NCI-H1694 treated with DMSO at 0.1 percent for 48 hours (cell line): Measurements from ENCODE around the gene PPP1R14B.
A peak's percentile ranks its signal among the peaks of the same experiment; 100 is the strongest.

Experiments used
- DNase-seq: peaks from one replicate; lab custom pipeline; 2025; lab: John Stamatoyannopoulos, UW

Gene PPP1R14B

DNA sequence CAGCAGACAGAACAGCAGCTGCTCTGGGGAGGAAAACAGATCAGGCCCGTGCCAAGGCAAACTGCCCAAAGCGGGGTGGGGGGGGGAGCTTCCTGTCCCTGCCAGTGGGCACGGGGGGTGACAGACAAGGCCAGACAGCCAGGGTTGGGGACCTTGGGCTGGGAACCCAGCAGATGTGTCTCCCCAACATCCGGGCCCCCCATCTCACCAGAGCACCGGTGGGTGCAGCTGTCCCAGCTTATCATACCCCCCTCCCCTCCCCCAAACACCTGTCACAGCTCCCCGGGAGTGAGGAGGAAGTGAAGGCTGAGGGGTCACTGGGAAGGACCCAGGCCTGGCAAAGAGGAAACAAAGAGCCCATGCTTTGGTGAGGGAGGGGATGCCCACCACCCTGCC is 1.3 kb downstream of the PPP1R14B start:
- no peak for DNase-seq

DNA sequence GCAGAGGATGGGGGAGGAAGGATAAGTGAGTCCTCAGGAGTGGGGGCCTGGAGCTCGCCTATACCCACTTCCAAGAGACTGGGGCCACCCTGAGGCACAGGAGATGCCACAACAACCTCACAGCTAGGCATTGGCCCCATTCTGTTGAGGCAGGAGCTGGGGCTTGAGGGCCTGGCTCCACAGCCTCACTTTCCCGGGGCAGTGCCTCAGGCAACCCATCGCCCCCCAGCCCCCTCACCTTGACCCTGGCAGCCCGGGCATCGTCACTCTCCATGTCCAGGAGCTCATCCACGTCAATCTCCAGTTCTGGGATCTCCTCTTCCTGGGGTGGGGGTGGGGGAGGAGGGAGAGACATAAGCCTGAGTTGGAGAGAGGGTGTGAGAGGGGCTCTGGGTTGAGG is 1.8 kb downstream of the PPP1R14B start:
- DNase-seq: no peak

DNA sequence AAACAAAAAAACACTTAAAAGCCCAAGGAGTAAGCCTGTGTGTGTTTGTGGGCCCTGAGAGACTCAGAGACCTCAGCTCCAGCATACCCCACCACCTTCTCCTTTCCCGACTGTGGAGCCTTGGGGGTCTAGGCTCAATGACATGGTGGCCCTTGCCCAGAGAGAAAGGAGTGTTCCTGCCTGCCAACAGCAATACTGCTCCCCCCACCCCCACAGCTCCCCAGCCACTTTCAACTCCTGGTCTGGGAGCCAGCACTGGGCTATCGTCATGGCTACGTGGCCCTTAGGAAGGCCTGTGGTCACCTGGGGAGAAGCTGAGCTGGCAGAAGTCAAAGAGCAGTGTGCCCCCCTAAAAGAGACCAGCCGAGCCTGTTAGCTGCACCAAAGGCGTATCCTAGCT is 2.6 kb downstream of the PPP1R14B start:
- DNase-seq: no peak

DNA sequence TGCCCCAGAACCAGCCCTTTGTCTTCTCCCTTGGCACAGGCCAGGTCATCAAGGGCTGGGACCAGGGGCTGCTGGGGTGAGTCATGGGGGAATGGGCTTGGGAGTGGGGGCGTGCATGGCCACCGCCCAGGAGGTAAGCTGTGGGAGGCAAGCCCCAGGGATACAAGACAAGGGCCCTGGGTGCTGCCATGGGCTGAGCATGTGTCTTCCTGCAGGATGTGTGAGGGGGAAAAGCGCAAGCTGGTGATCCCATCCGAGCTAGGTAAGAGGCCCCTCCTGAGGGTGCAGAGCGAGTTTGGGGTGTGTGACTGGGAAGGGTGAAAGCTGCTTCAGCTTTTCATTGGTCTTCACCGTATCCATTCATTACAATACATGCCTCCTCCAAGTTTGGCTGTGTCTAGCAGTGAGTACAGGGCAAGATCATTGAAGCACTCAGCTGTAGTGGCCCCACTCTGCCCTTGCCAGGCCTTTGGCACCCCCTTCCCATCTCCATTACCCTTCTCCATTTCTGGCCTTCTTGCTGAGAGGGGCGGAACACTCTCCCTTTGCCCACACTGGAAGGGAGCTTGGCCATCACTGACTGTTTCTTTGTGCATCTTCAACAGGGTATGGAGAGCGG is 3.4 kb downstream of the PPP1R14B start:
- DNase-seq: no peak

DNA sequence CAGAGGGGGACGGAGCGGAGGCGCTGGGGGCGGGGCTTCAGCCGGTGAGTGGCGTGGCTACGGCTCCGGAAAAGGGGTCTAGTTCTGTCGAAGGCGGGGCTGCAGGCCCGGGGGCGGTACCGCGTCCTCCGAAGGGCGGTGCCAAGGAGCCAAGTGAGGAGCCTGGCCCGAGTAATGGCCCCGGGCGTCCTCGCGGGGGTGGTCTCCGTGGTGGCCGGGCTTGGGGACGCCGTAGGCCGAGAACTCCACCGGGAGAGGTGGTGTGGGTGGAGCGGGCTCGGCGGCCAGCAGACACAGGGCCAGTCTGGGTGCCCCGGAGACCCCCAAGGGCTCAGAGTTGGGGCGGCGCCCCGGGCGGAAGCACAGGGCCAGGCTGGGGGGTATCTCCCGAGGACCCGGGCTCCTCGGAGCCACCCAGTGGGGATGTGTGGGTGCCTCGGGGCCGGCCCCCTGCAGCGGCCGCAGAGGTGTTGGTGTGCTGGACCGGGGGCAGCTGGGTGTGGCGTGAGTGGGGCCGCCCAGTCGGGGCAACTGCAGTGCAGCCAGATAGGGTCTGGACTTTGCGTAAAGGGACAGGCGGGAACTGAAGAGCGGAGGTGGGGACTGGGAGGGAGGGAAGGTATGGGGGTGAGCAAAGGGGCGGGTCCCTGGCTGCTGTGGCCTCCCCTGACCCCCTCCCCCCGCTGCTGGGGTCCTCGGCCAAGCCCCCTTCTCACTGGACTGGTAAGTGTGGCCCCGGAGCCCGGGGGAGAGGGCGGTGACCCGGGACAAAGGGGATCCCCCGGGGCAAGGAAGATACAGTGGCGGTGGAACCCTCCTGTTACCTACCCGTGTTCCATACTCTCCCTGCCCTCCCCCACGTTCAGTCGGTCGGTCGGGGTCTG is 5.0 kb downstream of the PPP1R14B start:
- no peak for DNase-seq

DNA sequence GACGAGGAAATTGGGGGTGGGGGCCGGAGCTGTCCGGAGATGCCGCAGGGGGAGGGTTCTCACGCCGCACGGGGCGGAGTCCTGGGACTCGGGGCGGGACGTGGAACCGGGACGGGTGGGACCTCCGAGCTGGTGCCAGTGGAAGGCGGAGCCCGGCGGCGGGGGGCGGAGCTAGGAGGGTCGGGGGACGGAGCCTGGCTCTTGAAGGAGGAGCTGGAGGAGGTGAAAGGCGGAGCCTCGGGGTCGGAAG is 5.6 kb downstream of the PPP1R14B start:
- peak; percentile 88 for DNase-seq

DNA sequence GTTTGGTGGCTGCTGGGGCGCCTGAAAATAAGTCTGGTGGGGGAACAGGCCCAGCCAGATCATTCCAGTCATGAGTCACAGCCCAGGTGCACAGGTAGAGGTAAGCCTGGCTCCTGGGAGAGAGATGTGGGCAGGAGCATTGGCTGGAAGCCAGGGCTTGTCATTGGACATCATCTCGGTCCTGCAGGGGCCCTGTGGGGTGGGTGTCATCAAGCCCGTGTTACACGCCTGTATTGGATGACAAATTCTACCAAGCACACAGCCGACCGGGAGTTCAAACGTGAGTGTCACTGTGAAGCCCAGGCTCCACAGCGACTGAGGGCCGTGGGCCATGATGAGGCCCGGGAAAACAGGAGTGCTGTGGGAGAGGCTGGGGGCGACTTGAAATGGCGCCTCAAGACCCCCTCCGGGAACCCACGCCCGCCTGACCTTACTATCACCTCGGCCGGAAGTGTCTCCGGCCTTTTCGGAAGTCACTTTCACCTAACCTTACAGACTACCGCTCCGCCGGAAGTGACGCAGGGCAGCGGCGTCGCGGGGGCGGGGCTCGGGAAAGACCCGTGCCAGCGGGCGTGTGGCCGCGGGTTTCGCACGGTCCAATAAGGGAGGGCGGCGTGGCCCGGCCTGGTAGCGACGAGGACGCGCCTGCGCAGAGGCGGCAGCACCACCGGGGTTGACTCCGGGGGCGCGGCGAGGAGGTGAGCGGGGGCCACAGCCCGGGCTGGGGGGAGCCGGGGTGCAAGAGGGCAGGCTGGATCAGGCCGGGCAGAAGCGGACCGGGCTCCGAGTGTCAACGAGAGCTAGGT is 6.1 kb downstream of the PPP1R14B start, which contains the start of gene FKBP2:
TSS of gene FKBP2 (plus strand) at position 661 of the 806 bp plus-strand sequence. CDS start 1,293 bp downstream, outside the sequence.
- DNase-seq: peak; percentile 87

DNA sequence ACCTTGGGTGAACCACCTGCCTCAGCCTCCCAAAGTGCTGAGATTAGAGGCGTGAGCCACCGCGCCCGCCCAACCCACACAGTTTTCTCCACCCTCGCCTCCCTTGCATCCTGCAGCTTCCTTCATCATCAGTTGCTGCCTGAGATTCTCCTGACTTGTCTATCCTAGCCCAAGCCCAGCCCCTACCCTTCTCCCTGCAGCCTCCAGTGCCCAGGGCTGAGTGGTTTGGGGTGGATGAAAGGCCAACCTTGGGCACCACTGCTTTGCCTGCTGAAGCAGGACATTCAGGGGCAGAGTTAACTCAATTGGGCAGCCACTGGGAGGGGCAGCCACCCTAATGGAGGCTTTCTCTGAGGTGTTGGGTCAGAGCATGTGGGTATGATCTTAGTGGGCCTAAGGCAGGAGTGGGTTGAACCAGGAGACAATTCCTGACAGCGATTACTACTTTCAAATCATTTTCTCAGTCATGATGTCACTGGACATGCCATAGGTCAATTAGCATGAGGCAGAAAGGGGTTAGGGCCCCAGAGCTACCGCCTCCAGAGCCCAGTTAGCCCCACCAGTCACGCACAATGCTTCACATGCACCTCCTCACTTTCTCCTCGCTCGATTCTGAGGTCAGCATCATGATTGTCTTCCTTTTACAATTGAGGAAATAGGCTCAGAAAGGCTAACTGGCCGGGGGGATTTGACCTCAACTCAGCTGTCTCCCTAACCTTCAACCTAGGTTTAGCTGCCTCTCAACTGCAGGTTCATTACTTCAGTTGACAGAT is 6.9 kb downstream of the PPP1R14B start:
- DNase-seq: no peak

DNA sequence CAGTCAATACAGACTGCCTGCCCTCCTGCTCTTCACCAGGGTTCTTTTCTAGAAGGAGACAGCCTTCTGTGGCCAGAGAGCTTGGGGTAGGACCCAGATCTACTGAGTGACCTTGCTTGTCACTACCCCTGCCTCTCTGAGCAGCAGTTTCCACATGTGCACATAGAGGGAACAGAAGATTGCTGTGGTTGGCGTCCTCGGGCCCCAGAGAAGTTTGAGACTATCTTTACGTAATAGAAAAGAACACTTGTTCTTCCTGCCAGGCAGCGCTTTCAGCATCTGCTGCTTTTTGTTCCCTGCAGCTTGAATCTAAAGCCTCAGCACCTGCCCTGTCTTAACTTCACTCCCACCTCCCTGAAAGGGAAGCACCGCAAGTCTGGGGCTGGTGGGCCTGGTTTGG is 7.7 kb downstream of the PPP1R14B start:
- DNase-seq: no peak

DNA sequence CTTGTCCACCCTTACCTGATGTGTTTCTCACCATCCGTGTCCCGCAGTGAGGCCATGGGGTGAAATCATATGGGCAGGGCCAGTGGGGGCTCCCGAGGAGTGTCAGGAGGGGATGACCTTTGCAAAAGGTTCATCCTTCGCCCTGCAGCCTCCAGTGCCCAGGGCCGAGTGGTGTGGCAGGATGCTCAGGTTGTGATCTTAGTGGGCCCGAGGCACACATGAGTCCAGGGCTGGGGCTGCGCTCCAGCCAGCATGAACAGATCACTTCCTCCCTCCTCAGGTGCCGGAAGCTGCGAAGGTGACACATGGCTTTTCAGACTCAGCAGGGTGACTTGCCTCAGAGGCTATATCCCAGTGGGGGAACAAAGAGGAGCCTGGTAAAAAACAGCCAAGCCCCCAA is 8.7 kb downstream of the PPP1R14B start:
- DNase-seq: no peak

DNA sequence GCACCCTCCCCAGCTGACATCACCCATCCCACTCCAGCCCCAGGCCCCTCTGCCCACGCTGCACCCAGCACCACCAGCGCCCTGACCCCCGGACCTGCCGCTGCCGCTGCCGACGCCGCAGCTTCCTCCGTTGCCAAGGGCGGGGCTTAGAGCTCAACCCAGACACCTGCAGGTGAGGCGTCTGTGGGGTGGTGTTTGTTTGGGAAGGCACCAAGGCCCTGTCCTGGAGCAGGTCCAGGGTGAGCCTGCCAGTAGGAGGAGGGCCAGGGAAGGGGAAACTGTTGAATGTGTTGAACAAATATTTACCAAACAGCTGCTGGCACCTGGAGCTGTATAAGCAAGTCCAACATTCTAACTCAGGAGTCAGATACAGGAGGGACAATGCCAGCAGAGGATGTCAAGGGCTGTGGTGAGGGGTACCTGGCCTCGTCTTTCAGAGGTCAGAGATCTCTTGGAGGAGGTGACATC is 9.2 kb downstream of the PPP1R14B start:
- no peak for DNase-seq

DNA sequence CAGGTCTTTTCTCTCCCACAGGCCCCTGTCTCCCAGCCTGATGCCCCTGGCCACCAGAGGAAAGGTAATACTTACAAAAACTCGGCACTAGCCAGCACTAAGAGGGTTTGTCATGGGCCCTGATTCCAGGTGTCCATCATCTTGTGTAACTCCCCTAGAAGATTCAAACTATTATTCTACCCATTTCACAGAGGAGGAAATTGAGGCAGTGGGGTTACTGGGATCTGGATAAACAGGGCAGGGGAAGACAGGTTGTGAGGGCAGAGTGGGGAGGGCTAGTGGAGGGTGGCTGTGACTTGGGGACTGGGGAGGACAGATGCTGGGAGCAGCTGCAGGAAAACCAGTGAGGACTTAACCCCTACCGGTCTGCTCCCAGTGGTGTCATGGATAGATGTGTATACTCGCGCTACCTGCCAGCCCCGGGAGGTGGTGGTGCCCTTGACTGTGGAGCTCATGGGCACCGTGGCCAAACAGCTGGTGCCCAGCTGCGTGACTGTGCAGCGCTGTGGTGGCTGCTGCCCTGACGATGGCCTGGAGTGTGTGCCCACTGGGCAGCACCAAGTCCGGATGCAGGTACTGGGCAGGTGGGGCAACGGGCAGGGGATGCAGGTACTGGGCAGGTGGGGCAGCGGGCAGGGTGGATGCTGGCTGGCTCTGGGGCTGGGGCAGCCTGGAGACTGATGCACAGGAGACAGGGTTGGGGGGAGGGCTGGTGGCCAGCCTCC is 11.1 kb downstream of the PPP1R14B start:
- DNase-seq: no peak

DNA sequence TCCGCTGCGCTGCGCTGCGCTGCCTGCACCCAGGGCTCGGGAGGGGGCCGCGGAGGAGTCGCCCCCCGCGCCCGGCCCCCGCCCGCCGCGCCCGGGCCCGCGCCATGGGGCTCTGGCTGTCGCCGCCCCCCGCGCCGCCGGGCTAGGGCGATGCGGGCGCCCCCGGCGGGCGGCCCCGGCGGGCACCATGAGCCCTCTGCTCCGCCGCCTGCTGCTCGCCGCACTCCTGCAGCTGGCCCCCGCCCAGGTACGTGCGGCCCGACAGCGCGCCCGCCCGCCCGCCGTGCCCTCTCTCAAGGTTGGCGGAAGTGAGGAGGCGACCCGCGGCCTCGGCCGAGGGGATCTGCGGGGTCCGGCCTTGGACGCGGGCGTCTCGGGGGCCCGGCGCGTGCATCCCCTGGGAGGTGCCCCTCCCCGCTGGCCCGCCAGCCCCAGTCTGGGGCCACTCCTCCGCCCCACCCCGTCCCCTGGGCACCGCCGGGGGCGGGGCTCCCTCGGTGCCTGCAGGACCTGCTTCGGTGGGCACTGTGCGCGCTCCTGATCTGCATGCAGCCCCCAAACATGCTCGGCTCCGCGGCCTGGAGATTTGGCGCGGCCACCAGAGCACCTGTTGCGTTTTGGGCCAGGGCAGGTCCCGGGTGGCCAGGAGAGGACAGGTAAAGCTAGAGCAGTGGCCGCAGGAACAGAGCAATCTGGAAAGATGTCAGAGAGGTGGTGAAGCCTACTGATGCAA is 11.9 kb downstream of the PPP1R14B start:
- DNase-seq: no peak

DNA sequence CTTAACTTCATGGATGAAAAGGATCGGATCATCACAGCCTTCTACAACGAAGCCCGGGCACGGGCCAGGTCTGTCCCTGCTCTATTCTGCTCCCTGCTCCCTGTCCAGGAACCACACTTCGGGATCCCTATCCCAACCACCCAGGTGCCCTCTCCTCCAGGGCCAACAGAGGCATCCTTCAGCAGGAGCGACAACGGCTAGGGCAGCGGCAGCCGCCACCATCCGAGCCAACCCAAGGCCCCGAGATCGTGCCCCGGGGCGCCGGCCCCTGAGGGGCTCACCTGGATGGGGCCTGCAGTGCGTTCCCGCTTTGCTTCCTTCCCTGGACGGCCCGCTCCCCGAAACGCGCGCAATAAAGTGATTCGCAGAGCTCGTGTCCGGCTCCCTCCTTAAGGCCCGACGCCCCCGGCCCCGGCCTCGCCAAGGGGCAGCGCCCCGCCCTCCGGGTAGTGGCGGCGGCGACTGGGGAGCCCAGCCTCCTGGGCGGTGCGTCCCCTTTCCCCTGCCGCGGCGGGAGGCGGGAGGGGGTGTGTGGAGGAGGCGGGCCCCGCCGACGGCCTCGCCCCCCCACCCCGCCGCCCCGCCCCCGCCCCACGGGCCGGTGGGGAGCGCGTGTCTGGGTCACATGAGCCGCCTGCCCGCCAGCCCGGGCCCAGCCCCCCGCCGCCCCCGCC is 12.7 kb downstream of the PPP1R14B start, which contains the start of gene VEGFB:
TSS of gene VEGFB (plus strand) at position 672 of the 674 bp plus-strand sequence. CDS start 250 bp downstream, outside the sequence.
- DNase-seq: peak; percentile 28

DNA sequence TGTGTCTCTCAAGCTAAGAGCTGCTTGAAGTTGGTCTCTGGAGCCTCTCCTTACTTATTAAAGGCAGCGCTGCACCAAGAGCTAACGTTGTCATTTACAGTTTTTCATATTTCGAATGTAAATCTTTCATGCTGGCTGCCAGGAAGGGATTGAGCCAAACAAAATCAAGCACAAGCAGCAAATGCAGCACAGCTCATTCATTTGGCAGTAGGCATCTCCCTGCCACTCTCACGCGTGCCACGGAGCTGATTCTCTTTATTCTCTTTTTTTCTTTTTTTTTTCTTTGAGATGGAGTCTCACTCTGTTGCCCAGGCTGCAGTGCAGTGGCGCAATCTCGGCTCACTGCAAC is 13.8 kb downstream of the PPP1R14B start:
- no peak for DNase-seq

DNA sequence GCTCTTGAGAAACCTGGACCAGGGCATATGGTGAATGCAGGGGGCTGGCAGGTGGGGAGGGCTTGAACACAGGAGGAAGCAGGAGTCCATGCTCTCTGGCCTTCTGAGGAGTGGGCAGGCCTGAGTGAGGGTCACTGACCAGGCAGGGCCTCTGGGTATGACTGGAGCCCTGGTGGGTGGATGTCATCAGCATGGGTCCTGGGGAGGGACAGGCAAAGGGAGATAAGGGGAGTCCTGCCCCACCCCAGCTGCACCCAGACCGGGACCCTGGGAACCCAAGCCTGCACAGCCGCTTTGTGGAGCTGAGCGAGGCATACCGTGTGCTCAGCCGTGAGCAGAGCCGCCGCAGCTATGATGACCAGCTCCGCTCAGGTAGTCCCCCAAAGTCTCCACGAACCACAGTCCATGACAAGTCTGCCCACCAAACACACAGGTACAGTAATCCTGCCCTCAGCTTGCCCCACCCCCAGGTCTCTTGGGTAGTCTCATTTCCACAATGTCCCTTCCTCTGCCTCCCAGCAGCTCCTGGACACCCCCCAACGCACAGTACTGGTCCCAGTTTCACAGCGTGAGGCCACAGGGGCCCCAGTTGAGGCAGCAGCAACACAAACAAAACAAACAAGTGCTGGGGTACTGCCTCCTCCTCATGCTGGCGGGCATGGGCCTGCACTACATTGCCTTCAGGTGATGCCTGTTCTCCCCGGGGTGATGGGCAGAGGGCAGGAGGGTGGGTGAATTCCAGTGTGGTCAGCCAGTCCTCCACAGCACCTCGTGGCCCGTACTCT is 14.4 kb downstream of the PPP1R14B start:
- no peak for DNase-seq

DNA sequence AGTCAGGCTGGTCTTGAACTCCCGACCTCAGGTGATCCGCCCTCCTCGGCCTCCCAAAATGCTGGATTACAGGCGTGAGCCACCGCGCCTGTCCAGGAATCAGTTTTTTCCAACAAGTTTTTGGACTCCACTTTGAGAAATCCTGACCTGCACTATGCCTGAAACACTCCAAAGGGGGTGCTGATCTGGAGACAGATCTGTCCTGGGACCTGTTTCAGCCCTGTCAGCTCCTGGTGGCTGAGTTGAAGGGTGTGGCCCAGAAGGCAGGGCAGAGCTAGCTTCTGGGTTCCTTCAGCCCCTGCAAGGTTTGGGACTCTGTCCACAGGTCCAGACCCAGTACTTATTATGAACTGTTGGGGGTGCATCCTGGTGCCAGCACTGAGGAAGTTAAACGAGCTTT is 15.2 kb downstream of the PPP1R14B start:
- no peak for DNase-seq

DNA sequence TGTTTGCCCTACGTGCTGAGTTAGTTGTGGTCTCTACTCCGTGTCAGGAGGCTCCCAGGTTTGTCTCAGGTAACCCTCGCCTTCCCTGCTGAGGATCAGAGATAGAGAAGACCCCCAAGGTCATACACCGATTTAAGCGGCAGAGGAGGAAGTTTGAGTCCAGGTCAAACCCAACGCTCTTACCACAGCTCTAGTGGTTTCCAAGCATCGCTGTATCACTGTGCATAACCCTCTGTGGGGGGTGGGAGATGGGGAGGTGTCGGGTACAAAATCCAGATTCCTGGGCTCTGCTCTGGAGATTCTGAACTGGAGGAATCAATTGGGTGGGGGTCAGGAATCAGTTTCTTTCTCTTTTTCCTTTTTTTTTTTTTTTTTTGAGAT is 15.8 kb downstream of the PPP1R14B start:
- DNase-seq: no peak
